WTC11 (cell line): Measurements from ENCODE around the gene CTNND2. TPM values are rescaled to one million over a fixed set of nuclear protein-coding genes. Genes with fewer than 3 reads are reported as not detected.

Source experiments
- ATAC-seq: fragments of 200-7000 bp; cut with Tn5 transposase; 2 replicates; pipeline ENCODE4 v1.10.0; 2021; ENCODE audit warnings: mild to moderate bottlenecking, moderate library complexity
- CTCF ChIA-PET: fragments of 300-600 bp; sonication (Branson Sonifier 250); formaldehyde crosslinking; loops from one replicate; lab custom pipeline; 2021; ENCODE audit warnings: antibody characterized with exemption; lab: Charles Lee
- POLR2A ChIA-PET: fragments of 350-600 bp; sonication (Branson Sonifier 250); formaldehyde crosslinking; loops from one replicate; lab custom pipeline; 2021; ENCODE audit warnings: antibody characterized with exemption; lab: Charles Lee
- DNase-seq: peaks from one replicate; pipeline ENCODE4 v3.0.0; 2021; ENCODE audit warnings: low spot score
- H3K27ac Mint-ChIP-seq: 2 replicates; pipeline ENCODE4 v1.8.0; 2021; ENCODE audit warnings: mixed read lengths
- H3K27me3 Mint-ChIP-seq: 2 replicates; pipeline ENCODE4 v1.8.0; 2021; ENCODE audit warnings: low read depth, mild to moderate bottlenecking, moderate library complexity, mixed read lengths
- H3K36me3 Mint-ChIP-seq: 2 replicates; pipeline ENCODE4 v1.8.0; 2021; ENCODE audit warnings: mixed read lengths
- H3K4me1 Mint-ChIP-seq: 2 replicates; pipeline ENCODE4 v1.8.0; 2022; ENCODE audit warnings: mixed read lengths
- H3K4me3 Mint-ChIP-seq: 2 replicates; pipeline ENCODE4 v1.8.0; 2021; ENCODE audit warnings: mild to moderate bottlenecking, moderate library complexity, mixed read lengths
- H3K9me3 Mint-ChIP-seq: 2 replicates; pipeline ENCODE4 v1.8.0; 2021; ENCODE audit warnings: mixed read lengths
- CREM ChIP-seq: sonication (generic); formaldehyde crosslinking; IDR thresholded peaks from 2 replicates; pipeline ENCODE4 v1.8.1; 2022; ENCODE audit warnings: mild to moderate bottlenecking, missing genetic modification reagents, moderate library complexity
- FOXJ3 ChIP-seq: sonication (generic); formaldehyde crosslinking; IDR thresholded peaks from 2 replicates; pipeline ENCODE4 v1.9.0; 2021; ENCODE audit warnings: missing genetic modification reagents, mild to moderate bottlenecking, borderline replicate concordance
- GTF2I ChIP-seq: fragments of 250-450 bp; sonication (Bioruptor Pico); conservative IDR thresholded peaks from 2 replicates; pipeline ENCODE4 v1.4.0; 2021; ENCODE audit warnings: mild to moderate bottlenecking
- HMGA2 ChIP-seq: fragments of 250-450 bp; sonication (Bioruptor Pico); IDR thresholded peaks from 2 replicates; pipeline ENCODE4 v1.4.0; 2021; ENCODE audit warnings: mild to moderate bottlenecking, moderate library complexity
- JUN ChIP-seq: sonication (generic); formaldehyde crosslinking; IDR thresholded peaks from 2 replicates; pipeline ENCODE4 v1.8.0; 2023; ENCODE audit warnings: mild to moderate bottlenecking, missing genetic modification reagents
- NFYB ChIP-seq: sonication (generic); formaldehyde crosslinking; conservative IDR thresholded peaks from 2 replicates; pipeline ENCODE4 v1.8.0; 2022; ENCODE audit warnings: low read depth, missing genetic modification reagents
- NR1H2 ChIP-seq: sonication (generic); formaldehyde crosslinking; IDR thresholded peaks from 2 replicates; pipeline ENCODE4 v1.9.0; 2021; ENCODE audit warnings: mild to moderate bottlenecking, moderate library complexity, missing genetic modification reagents
- NR3C1 ChIP-seq: sonication (generic); formaldehyde crosslinking; conservative IDR thresholded peaks from 2 replicates; pipeline ENCODE4 v1.8.1; 2023; ENCODE audit warnings: low read depth, mild to moderate bottlenecking, missing genetic modification reagents
- PRRX2 ChIP-seq: fragments of 250-450 bp; sonication (Bioruptor Pico); IDR thresholded peaks from 2 replicates; pipeline ENCODE4 v1.8.0; 2021; ENCODE audit warnings: mild to moderate bottlenecking
- RELA ChIP-seq: sonication (generic); formaldehyde crosslinking; IDR thresholded peaks from 2 replicates; pipeline ENCODE4 v1.8.1; 2022; ENCODE audit warnings: missing genetic modification reagents, mild to moderate bottlenecking, borderline replicate concordance
- SMAD3 ChIP-seq: sonication (generic); formaldehyde crosslinking; IDR thresholded peaks from 2 replicates; pipeline ENCODE4 v1.8.0; 2022; ENCODE audit warnings: missing genetic modification reagents, mild to moderate bottlenecking, borderline replicate concordance
- TEAD1 ChIP-seq: sonication (generic); formaldehyde crosslinking; IDR thresholded peaks from 2 replicates; pipeline ENCODE4 v1.8.0; 2022; ENCODE audit warnings: mild to moderate bottlenecking, missing genetic modification reagents
- ZNF219 ChIP-seq: sonication (generic); formaldehyde crosslinking; IDR thresholded peaks from 2 replicates; pipeline ENCODE4 v1.8.0; 2023; ENCODE audit warnings: missing genetic modification reagents, mild to moderate bottlenecking, borderline replicate concordance
- ZNF232 ChIP-seq: sonication (generic); formaldehyde crosslinking; IDR thresholded peaks from 2 replicates; pipeline ENCODE4 v1.8.0; 2022; ENCODE audit warnings: mild to moderate bottlenecking, missing genetic modification reagents
- ZNF317 ChIP-seq: sonication (generic); formaldehyde crosslinking; IDR thresholded peaks from 2 replicates; pipeline ENCODE4 v1.8.1; 2023; ENCODE audit warnings: low read depth, mild to moderate bottlenecking, moderate library complexity, missing genetic modification reagents, borderline replicate concordance
- ZNF416 ChIP-seq: fragments of 250-450 bp; sonication (Bioruptor Pico); IDR thresholded peaks from 2 replicates; pipeline ENCODE4 v1.9.0; 2021; ENCODE audit warnings: mild to moderate bottlenecking, inconsistent platforms
- ZNF671 ChIP-seq: fragments of 250-450 bp; sonication (Bioruptor Pico); IDR thresholded peaks from 2 replicates; pipeline ENCODE4 v1.8.0; 2021; ENCODE audit warnings: mild to moderate bottlenecking
- total RNA-seq: library from RNA; stranded (reverse); gene quantifications from 3 replicates; pipeline ENCODE4 v1.2.3, GENCODE V29; 2021
- TF ChIP-seq, protein P1 (sequence below): sonication (generic); formaldehyde crosslinking; IDR thresholded peaks from 2 replicates; pipeline ENCODE4 v1.8.1; 2023; ENCODE audit warnings: mild to moderate bottlenecking, missing genetic modification reagents
- TF ChIP-seq, protein P2 (sequence below): fragments of 250-450 bp; sonication (Bioruptor Pico); IDR thresholded peaks from 2 replicates; pipeline ENCODE4 v1.9.0; 2021; ENCODE audit warnings: moderate library complexity, mild to moderate bottlenecking, inconsistent platforms, borderline replicate concordance
- TF ChIP-seq, protein P3 (sequence below): sonication (generic); formaldehyde crosslinking; IDR thresholded peaks from 2 replicates; pipeline ENCODE4 v1.8.1; 2022; ENCODE audit warnings: mild to moderate bottlenecking, missing genetic modification reagents, moderate library complexity, borderline replicate concordance
- TF ChIP-seq, protein P4 (sequence below): fragments of 200-600 bp; IDR thresholded peaks from 2 replicates; pipeline ENCODE4 v1.8.0; 2022; ENCODE audit warnings: antibody characterized with exemption
- TF ChIP-seq, protein P5 (sequence below): sonication (generic); formaldehyde crosslinking; IDR thresholded peaks from 2 replicates; pipeline ENCODE4 v1.8.0; 2022; ENCODE audit warnings: missing genetic modification reagents
- TF ChIP-seq, protein P6 (sequence below): sonication (generic); formaldehyde crosslinking; IDR thresholded peaks from 2 replicates; pipeline ENCODE4 v1.8.1; 2022; ENCODE audit warnings: low read depth, missing genetic modification reagents, borderline replicate concordance

Gene CTNND2
- total RNA-seq, 1 experiment from 2014 or later: 11.9 TPM

DNA sequence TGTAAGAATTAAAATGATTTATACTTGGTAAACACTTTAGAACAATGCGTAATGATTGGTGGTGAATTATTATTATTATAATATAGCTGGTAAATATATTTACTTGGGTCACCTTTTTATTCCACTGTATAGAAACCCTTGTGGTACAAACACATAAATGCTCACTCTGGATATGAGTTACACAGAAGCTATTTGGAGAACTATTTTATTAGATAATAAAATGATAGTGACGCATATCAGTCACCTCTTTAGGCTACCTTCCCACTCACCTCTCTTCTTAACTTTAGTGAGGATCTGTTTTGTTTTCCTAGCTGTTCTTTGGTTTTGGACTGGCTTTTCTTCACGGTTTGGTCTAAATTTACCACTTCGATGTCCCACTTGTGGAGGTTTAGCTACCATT, 605.4 kb downstream of the CTNND2 start:
- H3K27ac Mint-ChIP-seq: no peak overlapping the region
- no peaks in the 10 kb centered on the region for H3K4me1 Mint-ChIP-seq
- DNase-seq: no peak
- TF ChIP-seq ZNF232 (CRISPR knock-in tag) (no peak), PRRX2 (no peak), ZNF317 (no peak), FOXJ3 (CRISPR knock-in tag) (no peak), GTF2I (CRISPR knock-in tag) (no peak), ZNF671 (CRISPR knock-in tag) (no peak), NR1H2 (no peak), HMGA2 (no peak), ZNF416 (CRISPR knock-in tag) (no peak), ZNF219 (CRISPR knock-in tag) (no peak)
- TF ChIP-seq, protein P1, sequence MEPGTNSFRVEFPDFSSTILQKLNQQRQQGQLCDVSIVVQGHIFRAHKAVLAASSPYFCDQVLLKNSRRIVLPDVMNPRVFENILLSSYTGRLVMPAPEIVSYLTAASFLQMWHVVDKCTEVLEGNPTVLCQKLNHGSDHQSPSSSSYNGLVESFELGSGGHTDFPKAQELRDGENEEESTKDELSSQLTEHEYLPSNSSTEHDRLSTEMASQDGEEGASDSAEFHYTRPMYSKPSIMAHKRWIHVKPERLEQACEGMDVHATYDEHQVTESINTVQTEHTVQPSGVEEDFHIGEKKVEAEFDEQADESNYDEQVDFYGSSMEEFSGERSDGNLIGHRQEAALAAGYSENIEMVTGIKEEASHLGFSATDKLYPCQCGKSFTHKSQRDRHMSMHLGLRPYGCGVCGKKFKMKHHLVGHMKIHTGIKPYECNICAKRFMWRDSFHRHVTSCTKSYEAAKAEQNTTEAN (CRISPR knock-in tag): no peak
- TF ChIP-seq, protein P2, sequence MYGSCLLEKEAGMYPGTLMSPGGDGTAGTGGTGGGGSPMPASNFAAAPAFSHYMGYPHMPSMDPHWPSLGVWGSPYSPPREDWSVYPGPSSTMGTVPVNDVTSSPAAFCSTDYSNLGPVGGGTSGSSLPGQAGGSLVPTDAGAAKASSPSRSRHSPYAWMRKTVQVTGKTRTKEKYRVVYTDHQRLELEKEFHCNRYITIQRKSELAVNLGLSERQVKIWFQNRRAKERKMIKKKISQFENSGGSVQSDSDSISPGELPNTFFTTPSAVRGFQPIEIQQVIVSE (CRISPR knock-in tag): no peak
- TF ChIP-seq, protein P3, sequence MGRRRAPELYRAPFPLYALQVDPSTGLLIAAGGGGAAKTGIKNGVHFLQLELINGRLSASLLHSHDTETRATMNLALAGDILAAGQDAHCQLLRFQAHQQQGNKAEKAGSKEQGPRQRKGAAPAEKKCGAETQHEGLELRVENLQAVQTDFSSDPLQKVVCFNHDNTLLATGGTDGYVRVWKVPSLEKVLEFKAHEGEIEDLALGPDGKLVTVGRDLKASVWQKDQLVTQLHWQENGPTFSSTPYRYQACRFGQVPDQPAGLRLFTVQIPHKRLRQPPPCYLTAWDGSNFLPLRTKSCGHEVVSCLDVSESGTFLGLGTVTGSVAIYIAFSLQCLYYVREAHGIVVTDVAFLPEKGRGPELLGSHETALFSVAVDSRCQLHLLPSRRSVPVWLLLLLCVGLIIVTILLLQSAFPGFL: no peak
- TF ChIP-seq, protein P4, sequence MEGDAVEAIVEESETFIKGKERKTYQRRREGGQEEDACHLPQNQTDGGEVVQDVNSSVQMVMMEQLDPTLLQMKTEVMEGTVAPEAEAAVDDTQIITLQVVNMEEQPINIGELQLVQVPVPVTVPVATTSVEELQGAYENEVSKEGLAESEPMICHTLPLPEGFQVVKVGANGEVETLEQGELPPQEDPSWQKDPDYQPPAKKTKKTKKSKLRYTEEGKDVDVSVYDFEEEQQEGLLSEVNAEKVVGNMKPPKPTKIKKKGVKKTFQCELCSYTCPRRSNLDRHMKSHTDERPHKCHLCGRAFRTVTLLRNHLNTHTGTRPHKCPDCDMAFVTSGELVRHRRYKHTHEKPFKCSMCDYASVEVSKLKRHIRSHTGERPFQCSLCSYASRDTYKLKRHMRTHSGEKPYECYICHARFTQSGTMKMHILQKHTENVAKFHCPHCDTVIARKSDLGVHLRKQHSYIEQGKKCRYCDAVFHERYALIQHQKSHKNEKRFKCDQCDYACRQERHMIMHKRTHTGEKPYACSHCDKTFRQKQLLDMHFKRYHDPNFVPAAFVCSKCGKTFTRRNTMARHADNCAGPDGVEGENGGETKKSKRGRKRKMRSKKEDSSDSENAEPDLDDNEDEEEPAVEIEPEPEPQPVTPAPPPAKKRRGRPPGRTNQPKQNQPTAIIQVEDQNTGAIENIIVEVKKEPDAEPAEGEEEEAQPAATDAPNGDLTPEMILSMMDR: no peak
- ChIA-PET CTCF (interaction anchor here (0.7 kb wide), 1 partner anchor 9 kb away, joined by 3 read pairs; no protein-coding TSS in a partner anchor), POLR2A (no interaction called here)
- no peaks in the 10 kb centered on the region for H3K36me3 Mint-ChIP-seq
- no peak overlapping the region for H3K4me3 Mint-ChIP-seq
- ATAC-seq: no peak
- no peaks in the 10 kb centered on the region for H3K27me3 Mint-ChIP-seq
- peaks cover 4% of the 10 kb centered on the region; the same call in 1 of the 2 replicates for H3K9me3 Mint-ChIP-seq

DNA sequence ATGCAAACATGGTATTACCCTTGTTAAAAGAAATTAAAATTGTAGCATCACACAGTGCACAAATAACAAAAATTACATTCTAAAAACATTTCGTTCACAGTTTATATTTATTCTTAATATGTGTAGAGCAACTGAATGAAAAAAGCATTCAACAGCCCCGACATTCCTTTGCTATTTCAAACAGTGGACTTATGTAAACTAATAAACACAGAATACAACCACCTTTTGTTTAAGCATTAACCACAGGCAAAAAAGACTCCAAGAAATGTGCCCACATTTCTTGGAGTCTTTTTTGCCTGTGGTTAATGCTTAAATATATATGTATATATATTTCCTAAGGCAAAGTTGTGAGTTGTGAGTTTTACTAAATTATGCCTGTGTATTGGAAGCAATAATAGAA, 610.7 kb downstream of the CTNND2 start:
- POLR2A ChIA-PET: no interaction called here
- Mint-ChIP-seq H3K27me3 (no peaks in the 10 kb centered on the region), H3K9me3 (peaks cover 4% of the 10 kb centered on the region; the same call in 1 of the 2 replicates), H3K4me1 (peaks cover 5% of the 10 kb centered on the region), H3K27ac (no peak overlapping the region), H3K36me3 (no peaks in the 10 kb centered on the region), H3K4me3 (no peak overlapping the region)
- CTCF ChIA-PET: no interaction called here
- DNase-seq: no peak
- ATAC-seq: no peak
- no peak for TF ChIP-seq CREM
- TF ChIP-seq JUN: no peak
- no peak for TF ChIP-seq SMAD3
- TF ChIP-seq, protein P4: no peak
- TF ChIP-seq TEAD1: no peak
- TF ChIP-seq, protein P5, sequence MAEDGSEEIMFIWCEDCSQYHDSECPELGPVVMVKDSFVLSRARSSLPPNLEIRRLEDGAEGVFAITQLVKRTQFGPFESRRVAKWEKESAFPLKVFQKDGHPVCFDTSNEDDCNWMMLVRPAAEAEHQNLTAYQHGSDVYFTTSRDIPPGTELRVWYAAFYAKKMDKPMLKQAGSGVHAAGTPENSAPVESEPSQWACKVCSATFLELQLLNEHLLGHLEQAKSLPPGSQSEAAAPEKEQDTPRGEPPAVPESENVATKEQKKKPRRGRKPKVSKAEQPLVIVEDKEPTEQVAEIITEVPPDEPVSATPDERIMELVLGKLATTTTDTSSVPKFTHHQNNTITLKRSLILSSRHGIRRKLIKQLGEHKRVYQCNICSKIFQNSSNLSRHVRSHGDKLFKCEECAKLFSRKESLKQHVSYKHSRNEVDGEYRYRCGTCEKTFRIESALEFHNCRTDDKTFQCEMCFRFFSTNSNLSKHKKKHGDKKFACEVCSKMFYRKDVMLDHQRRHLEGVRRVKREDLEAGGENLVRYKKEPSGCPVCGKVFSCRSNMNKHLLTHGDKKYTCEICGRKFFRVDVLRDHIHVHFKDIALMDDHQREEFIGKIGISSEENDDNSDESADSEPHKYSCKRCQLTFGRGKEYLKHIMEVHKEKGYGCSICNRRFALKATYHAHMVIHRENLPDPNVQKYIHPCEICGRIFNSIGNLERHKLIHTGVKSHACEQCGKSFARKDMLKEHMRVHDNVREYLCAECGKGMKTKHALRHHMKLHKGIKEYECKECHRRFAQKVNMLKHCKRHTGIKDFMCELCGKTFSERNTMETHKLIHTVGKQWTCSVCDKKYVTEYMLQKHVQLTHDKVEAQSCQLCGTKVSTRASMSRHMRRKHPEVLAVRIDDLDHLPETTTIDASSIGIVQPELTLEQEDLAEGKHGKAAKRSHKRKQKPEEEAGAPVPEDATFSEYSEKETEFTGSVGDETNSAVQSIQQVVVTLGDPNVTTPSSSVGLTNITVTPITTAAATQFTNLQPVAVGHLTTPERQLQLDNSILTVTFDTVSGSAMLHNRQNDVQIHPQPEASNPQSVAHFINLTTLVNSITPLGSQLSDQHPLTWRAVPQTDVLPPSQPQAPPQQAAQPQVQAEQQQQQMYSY (CRISPR knock-in tag): no peak
- no peak for TF ChIP-seq NR3C1
- TF ChIP-seq, protein P6, sequence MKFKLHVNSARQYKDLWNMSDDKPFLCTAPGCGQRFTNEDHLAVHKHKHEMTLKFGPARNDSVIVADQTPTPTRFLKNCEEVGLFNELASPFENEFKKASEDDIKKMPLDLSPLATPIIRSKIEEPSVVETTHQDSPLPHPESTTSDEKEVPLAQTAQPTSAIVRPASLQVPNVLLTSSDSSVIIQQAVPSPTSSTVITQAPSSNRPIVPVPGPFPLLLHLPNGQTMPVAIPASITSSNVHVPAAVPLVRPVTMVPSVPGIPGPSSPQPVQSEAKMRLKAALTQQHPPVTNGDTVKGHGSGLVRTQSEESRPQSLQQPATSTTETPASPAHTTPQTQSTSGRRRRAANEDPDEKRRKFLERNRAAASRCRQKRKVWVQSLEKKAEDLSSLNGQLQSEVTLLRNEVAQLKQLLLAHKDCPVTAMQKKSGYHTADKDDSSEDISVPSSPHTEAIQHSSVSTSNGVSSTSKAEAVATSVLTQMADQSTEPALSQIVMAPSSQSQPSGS (CRISPR knock-in tag): no peak
- TF ChIP-seq NFYB (CRISPR knock-in tag): no peak
- TF ChIP-seq RELA (CRISPR knock-in tag): no peak
- no peak for TF ChIP-seq FOXJ3 (CRISPR knock-in tag)
